Osteoblast (primary cell): Measurements from ENCODE around the gene MGAT4B. TPM values are rescaled to one million over a fixed set of nuclear protein-coding genes. Genes with fewer than 3 reads are reported as not detected.
A peak's percentile ranks its signal among the peaks of the same experiment; 100 is the strongest.

Experiments
- DNase-seq: peaks from one replicate; pipeline ENCODE4 v3.0.0; 2011; ENCODE audit warnings: low spot score, mixed read lengths; ENCODE audit not compliant: insufficient read length; ENCODE audit errors: missing footprints
- H2AFZ ChIP-seq: 2 replicates; pipeline ENCODE4 v1.6.0; 2011; ENCODE audit warnings: mild to moderate bottlenecking, low read length
- H3K27ac ChIP-seq: 2 replicates; pipeline ENCODE4 v1.5.1; 2011; ENCODE audit warnings: mild to moderate bottlenecking, low read depth, low read length, moderate library complexity
- H3K27me3 ChIP-seq: 2 replicates; pipeline ENCODE4 v1.6.0; 2012; ENCODE audit warnings: mild to moderate bottlenecking, control low read depth, inconsistent platforms, low read length, moderate library complexity; ENCODE audit not compliant: insufficient read depth
- H3K36me3 ChIP-seq: 2 replicates; pipeline ENCODE4 v1.5.1; 2011; ENCODE audit warnings: mild to moderate bottlenecking, low read length, control low read depth, moderate library complexity; ENCODE audit not compliant: insufficient read depth
- H3K4me1 ChIP-seq: 2 replicates; pipeline ENCODE4 v1.5.1; 2011; ENCODE audit warnings: mild to moderate bottlenecking, low read length, control low read depth, moderate library complexity; ENCODE audit not compliant: insufficient read depth
- H3K4me2 ChIP-seq: 2 replicates; pipeline ENCODE4 v1.6.0; 2011; ENCODE audit warnings: mild to moderate bottlenecking, low read length; ENCODE audit not compliant: insufficient read depth
- H3K4me3 ChIP-seq: fragments of 200-600 bp; sonication (generic); 3 replicates; pipeline ENCODE4 v1.5.1; 2012; ENCODE audit warnings: mild to moderate bottlenecking, low read length, inconsistent platforms; ENCODE audit not compliant: insufficient read depth
- H3K79me2 ChIP-seq: 2 replicates; pipeline ENCODE4 v1.6.0; 2012; ENCODE audit warnings: mild to moderate bottlenecking, low read length, control low read depth, inconsistent platforms; ENCODE audit not compliant: insufficient read depth
- H3K9me3 ChIP-seq: 2 replicates; pipeline ENCODE4 v1.5.1; 2011; ENCODE audit warnings: low read depth, low read length, control low read depth
- H4K20me1 ChIP-seq: 2 replicates; pipeline ENCODE4 v1.6.0; 2012; ENCODE audit warnings: mild to moderate bottlenecking, low read length, control low read depth; ENCODE audit not compliant: insufficient read depth
- CTCF ChIP-seq: IDR thresholded peaks from 2 replicates; pipeline ENCODE4 v1.5.1; 2011; ENCODE audit warnings: mild to moderate bottlenecking, low read depth, low read length, moderate library complexity; ENCODE audit errors: extremely low read depth
- total RNA-seq: library from RNA; depleted of rRNA; stranded (reverse); fragments of >200 nt; gene quantifications from 2 replicates; pipeline ENCODE4 v1.2.3, GENCODE V29; 2012

Gene MGAT4B
- total RNA-seq, 1 donor, result 95.9 TPM

GRCh38 chr5:179796877-179797608, 9.6 kb downstream of the MGAT4B start:
- H4K20me1 ChIP-seq, result peaks cover 2% of the 10 kb centered on the region
- peaks cover 10% of the 10 kb centered on the region for H3K4me1 ChIP-seq
- peaks cover 30% of the 10 kb centered on the region for H3K36me3 ChIP-seq
- no peaks in the 10 kb centered on the region for H3K27me3 ChIP-seq
- H3K4me3 ChIP-seq, result peak overlapping the region; percentile 72
- peak; percentile 92 for DNase-seq
- H2AFZ ChIP-seq, result no peak overlapping the region
- no peak overlapping the region for H3K27ac ChIP-seq
- no peaks in the 10 kb centered on the region for H3K9me3 ChIP-seq
- H3K4me2 ChIP-seq, result peak overlapping the region; percentile 79
- peaks cover 4% of the 10 kb centered on the region for H3K79me2 ChIP-seq
- no peak for TF ChIP-seq CTCF

- Histone ChIP-seq H3K27ac (no peak overlapping the region), H3K27me3 (no peaks in the 10 kb centered on the region), H3K4me2 (peak overlapping the region; percentile 79), H3K4me3 (peak overlapping the region; percentile 72), H3K4me1 (peaks cover 10% of the 10 kb centered on the region), H4K20me1 (no peaks in the 10 kb centered on the region), H2AFZ (peak overlapping the region; percentile 44), H3K36me3 (peaks cover 30% of the 10 kb centered on the region), H3K79me2 (no peaks in the 10 kb centered on the region), H3K9me3 (no peaks in the 10 kb centered on the region)
- TF ChIP-seq CTCF, result peak; percentile 52
- peak; percentile 99 for DNase-seq
Observed at GRCh38 chr5:179795863-179796833, 10.5 kb downstream of the MGAT4B start.

GRCh38 chr5:179795049-179795862, 11.4 kb downstream of the MGAT4B start:
- Histone ChIP-seq H3K27ac (no peak overlapping the region), H3K4me2 (peak overlapping the region; percentile 79), H3K4me1 (peaks cover 10% of the 10 kb centered on the region), H3K4me3 (peak overlapping the region; percentile 72), H3K27me3 (no peaks in the 10 kb centered on the region), H4K20me1 (no peaks in the 10 kb centered on the region), H3K79me2 (no peaks in the 10 kb centered on the region), H3K36me3 (peaks cover 28% of the 10 kb centered on the region), H3K9me3 (no peaks in the 10 kb centered on the region), H2AFZ (no peak overlapping the region)
- no peak for TF ChIP-seq CTCF
- peak; percentile 91 for DNase-seq
